Gastroesophageal sphincter (tissue), 2 donors: Measurements from ENCODE around the gene ZNF33B.

Experiments used
- POLR2A ChIP-seq, 2 donors: fragments of 450-650 bp; IDR thresholded peaks; one replicate each; pipeline ENCODE4 v1.6.1; 2017; ENCODE audit warnings: antibody characterized with exemption in 2 of 2, mild to moderate bottlenecking in 2 of 2, moderate library complexity in 1 of 2
- POLR2AphosphoS5 ChIP-seq: sonication (generic); formaldehyde crosslinking; IDR thresholded peaks from one replicate; pipeline ENCODE4 v1.6.1; 2017; ENCODE audit warnings: antibody characterized with exemption

DNA sequence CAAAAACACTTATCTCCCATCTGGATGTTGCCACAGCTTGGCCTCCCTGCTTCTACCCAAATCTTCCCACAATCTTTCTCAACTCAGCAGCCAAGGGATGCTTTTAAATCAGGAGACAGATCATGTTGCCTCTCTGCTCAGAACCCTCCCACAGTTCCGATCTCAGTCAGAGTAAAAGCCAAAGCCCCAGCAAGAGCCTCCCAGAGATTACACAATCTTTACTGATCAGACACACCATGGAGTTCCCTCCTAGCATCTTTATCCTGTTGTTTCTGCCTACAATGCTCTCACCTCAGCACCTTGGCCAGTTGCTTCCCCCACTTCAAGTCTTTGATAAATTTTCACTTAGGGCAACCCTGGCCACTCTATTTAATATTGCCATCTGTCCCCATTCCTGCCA lies 41.9 kb upstream of the ZNF33B start:
- no peak for TF ChIP-seq POLR2A (IDR thresholded peaks at IDR 0.05)
- TF ChIP-seq POLR2AphosphoS5: no peak
